ENCODE measurements around the gene IQGAP3. TPM values are rescaled to one million over a fixed set of nuclear protein-coding genes. Genes with fewer than 3 reads are reported as not detected.

The IQGAP3 gene
- polyA plus RNA-seq, 1 donor from 2014 or later = not detected

DNA sequence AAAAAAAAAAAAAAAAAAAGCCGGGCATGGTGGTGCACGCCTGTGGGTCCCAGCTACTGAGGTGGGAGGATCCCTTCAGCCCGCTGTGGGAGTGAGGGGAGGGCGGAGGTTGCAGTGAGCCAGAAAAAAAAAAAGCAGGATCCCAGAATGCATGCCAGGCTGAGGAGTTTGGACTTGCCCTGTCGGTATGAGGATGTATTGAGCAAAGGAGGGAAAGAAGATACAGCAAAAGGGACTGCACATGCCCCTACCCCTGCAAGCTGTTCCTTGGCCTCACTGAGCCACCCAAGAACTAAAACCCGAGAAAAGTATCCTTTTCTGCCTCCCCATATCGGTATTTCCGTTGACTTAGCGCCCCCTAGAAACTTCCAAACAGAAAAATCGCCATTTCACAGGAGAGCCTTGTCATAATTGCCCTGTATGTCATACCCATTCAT is 30.2 kb upstream of the IQGAP3 start:
- Histone ChIP-seq H3K27me3 (ENCODE audit: insufficient read depth, low read depth, low read length) (no peaks in the 10 kb centered on the region), H3K27ac (ENCODE audit: low read length) (no peak overlapping the region), H3K9ac (ENCODE audit: low read length) (no peak overlapping the region), H3K36me3 (ENCODE audit: insufficient read depth, low read length) (no peaks in the 10 kb centered on the region), H3K9me2 (ENCODE audit: insufficient read depth, low read length) (no peaks in the 10 kb centered on the region), H2AFZ (ENCODE audit: low read depth, low read length) (no peak overlapping the region), H4K20me1 (ENCODE audit: insufficient read depth) (no peaks in the 10 kb centered on the region), H3K79me2 (replicated peaks; ENCODE audit: insufficient read depth, low read length) (no peaks in the 10 kb centered on the region), H3K4me2 (ENCODE audit: low read length) (no peak overlapping the region), H3K9me3 (ENCODE audit: low read length) (no peaks in the 10 kb centered on the region), H3F3A (ENCODE audit: insufficient read depth, low read length, poor library complexity, severe bottlenecking) (no peaks in the 10 kb centered on the region), H3K4me3 (ENCODE audit: low read length) (no peak overlapping the region)
- no peak for TF ChIP-seq POLR2AphosphoS5 (IDR thresholded peaks at IDR 0.05)
- peak; percentile 37 for TF ChIP-seq CTCF (IDR thresholded peaks at IDR 0.05; ENCODE audit: poor library complexity, severe bottlenecking)

DNA sequence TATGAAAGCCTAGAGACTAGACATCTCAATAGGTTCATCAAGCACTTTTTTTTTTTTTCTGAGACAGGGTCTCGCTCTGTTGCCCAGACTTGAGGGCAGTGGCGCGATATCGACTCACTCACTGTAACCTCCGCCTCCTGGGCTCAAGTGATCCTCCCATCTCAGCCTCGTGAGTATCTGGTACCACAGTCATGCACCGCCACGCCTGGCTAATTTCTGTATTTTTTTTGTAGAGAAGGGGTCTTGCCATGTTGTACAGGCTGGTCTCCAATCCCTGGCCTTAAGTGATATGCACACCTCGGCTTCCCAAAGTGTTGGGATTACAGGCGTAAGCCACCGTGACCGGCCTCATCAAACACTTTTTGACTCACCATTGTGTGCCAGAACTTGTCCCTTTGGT is 29.5 kb upstream of the IQGAP3 start:
- H3K79me2 ChIP-seq (replicated peaks; ENCODE audit: insufficient read depth, low read length) = no peaks in the 10 kb centered on the region
- no peak for TF ChIP-seq CTCF (IDR thresholded peaks at IDR 0.05; ENCODE audit: poor library complexity, severe bottlenecking)
- no peak for TF ChIP-seq RAD21 (conservative IDR thresholded peaks at IDR 0.05)
- TF ChIP-seq, protein P1, sequence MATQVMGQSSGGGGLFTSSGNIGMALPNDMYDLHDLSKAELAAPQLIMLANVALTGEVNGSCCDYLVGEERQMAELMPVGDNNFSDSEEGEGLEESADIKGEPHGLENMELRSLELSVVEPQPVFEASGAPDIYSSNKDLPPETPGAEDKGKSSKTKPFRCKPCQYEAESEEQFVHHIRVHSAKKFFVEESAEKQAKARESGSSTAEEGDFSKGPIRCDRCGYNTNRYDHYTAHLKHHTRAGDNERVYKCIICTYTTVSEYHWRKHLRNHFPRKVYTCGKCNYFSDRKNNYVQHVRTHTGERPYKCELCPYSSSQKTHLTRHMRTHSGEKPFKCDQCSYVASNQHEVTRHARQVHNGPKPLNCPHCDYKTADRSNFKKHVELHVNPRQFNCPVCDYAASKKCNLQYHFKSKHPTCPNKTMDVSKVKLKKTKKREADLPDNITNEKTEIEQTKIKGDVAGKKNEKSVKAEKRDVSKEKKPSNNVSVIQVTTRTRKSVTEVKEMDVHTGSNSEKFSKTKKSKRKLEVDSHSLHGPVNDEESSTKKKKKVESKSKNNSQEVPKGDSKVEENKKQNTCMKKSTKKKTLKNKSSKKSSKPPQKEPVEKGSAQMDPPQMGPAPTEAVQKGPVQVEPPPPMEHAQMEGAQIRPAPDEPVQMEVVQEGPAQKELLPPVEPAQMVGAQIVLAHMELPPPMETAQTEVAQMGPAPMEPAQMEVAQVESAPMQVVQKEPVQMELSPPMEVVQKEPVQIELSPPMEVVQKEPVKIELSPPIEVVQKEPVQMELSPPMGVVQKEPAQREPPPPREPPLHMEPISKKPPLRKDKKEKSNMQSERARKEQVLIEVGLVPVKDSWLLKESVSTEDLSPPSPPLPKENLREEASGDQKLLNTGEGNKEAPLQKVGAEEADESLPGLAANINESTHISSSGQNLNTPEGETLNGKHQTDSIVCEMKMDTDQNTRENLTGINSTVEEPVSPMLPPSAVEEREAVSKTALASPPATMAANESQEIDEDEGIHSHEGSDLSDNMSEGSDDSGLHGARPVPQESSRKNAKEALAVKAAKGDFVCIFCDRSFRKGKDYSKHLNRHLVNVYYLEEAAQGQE (IDR thresholded peaks at IDR 0.05; ENCODE audit: borderline replicate concordance) = no peak
- no peak for TF ChIP-seq EZH2 (IDR thresholded peaks at IDR 0.05; ENCODE audit: borderline replicate concordance, insufficient read depth, low read length, poor library complexity, severe bottlenecking)
- no peak for TF ChIP-seq MXI1 (conservative IDR thresholded peaks at IDR 0.05; ENCODE audit: poor library complexity, severe bottlenecking)
- no peak for TF ChIP-seq EP300 (conservative IDR thresholded peaks at IDR 0.05; ENCODE audit: poor library complexity, severe bottlenecking)
- no peak for TF ChIP-seq SMC3 (conservative IDR thresholded peaks at IDR 0.05; ENCODE audit: poor library complexity)
- TF ChIP-seq POLR2AphosphoS5 (IDR thresholded peaks at IDR 0.05) = no peak
- TF ChIP-seq TAF1 (IDR thresholded peaks at IDR 0.05; ENCODE audit: low read depth) = no peak
- H3K9ac ChIP-seq (ENCODE audit: low read length) = peak overlapping the region; percentile 68
- peak overlapping the region; percentile 93 for H3K4me2 ChIP-seq (ENCODE audit: low read length)
- H4K20me1 ChIP-seq (ENCODE audit: insufficient read depth) = no peaks in the 10 kb centered on the region
- no peaks in the 10 kb centered on the region for H3F3A ChIP-seq (ENCODE audit: insufficient read depth, low read length, poor library complexity, severe bottlenecking)
- H3K36me3 ChIP-seq (ENCODE audit: insufficient read depth, low read length) = no peaks in the 10 kb centered on the region
- no peaks in the 10 kb centered on the region for H3K9me2 ChIP-seq (ENCODE audit: insufficient read depth, low read length)
- peak overlapping the region; percentile 75 for H3K4me3 ChIP-seq (ENCODE audit: low read length)
- H2AFZ ChIP-seq (ENCODE audit: low read depth, low read length) = peak overlapping the region; percentile 65
- H3K9me3 ChIP-seq (ENCODE audit: low read length) = no peaks in the 10 kb centered on the region
- peak overlapping the region; percentile 69 for H3K27ac ChIP-seq (ENCODE audit: low read length)
- H3K27me3 ChIP-seq (ENCODE audit: insufficient read depth, low read depth, low read length) = no peaks in the 10 kb centered on the region
